ENCODE measurements around the gene LDLRAD1.
A peak's percentile ranks its signal among the peaks of the same experiment; 100 is the strongest.
"Not testable (repeated sequence)": the region's sequence is repeated elsewhere in the genome, so short reads cannot be mapped to it uniquely, and the experiment has no call there.

Gene LDLRAD1

GRCh38 chr1:53992085-53992874 lies 25.7 kb downstream of the LDLRAD1 start:
- peak; percentile 20 for DNase-seq (ENCODE audit: low read depth, low spot score)

DNA sequence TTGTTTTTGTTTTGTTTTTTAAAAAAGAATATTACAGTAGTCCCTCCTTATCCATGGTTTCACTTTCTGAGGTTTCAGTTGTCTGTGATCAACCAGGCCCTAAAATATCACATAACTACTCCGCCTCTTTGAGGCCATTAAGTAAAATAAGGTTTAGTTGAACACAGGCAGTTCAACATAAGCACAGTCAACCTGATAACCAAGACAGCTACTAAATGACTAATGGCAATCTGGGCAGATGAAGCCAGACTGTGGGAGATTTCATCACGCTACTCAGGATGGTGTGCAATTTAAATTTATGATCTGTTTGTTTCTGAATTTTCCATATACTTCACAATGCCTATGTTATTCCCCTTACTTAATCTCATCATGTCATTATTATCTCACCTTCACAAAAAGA lies 30.1 kb downstream of the LDLRAD1 start:
- no peak for DNase-seq (ENCODE audit: low read depth, low spot score)

DNA sequence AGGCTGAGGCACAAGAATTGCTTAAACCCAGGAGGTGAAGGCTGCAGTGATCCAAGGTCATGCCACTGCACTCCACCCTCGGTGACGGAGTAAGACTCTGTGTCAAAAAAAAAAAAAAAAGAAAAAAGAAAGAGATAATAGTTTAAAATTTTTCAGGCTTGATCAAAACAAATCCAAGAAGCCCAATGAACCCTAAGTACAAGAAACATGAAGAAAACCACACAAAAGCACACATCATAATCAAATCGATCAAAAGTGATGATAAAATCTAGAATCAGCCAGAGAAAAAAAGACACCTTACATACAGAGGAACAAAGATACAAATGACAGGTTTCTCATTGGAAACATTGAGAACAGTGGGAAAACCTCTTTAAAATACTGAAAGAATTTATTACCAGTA lies 31.5 kb downstream of the LDLRAD1 start:
- DNase-seq (ENCODE audit: low read depth, low spot score), result no peak

GRCh38 chr1:53984726-53985125 lies 33.3 kb downstream of the LDLRAD1 start:
- DNase-seq (ENCODE audit: low read depth, low spot score), result no peak

- no peak for DNase-seq (ENCODE audit: low read depth, low spot score)
Measured at GRCh38 chr1:53982763-53983104, 35.3 kb downstream of the LDLRAD1 start.

- DNase-seq (ENCODE audit: low read depth, low spot score), result peak; percentile 70
Measured at GRCh38 chr1:53982034-53982762, 35.8 kb downstream of the LDLRAD1 start.

DNA sequence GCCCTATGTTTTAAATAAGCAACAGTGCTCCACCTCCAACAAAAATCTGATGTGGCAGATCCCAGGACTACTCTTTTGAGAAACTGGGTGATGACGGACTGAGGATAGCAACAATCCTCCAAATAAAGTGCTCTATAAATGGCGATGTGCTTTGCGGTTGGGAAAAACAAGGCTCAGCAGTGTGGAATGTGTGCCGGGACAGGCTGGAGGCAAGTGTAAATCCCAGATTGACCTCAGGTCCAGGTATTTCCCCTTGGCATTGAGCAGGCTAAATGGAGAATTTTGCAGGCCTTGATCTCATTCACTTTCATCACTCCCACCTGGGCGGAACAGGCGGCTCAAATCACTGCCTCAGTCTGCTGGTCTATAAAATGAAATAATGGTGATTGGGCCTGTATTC lies 36.8 kb downstream of the LDLRAD1 start:
- DNase-seq (ENCODE audit: low read depth, low spot score), result no peak

DNA sequence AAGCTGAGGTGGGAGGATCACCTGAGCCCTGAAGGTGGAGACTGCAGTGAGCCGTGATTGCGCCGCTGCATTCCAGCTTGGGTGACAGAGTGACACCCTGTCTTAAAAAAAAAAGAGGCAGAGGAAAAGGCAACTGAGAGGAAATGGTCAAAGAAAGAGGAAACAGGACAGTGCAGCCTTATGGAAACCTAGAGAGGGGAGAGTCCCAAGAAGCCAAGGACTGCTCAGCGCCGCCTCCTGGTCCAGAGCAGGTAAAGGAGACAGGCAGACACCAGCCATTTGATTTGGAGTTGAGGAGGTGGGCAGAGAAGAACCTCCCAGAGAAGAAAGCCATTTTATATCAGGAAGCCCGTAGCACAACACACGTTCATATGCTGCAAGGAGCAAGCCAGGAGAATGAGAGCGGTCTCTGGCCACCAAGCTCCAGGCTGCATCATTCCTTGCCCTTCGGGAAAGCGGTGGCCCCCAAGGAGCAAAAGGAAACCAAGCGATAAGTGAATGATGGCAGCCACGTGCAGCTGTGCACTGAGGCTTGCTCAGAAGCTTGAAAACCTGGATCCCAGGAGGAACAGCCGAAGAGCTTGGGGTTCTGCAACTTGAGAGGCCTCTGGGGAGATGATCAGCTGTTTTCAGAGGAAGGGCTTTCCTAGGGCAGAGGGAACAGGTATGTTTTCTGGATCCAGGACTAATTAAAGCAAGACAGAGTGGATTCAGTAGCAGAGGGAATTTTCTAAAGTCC lies 38.1 kb downstream of the LDLRAD1 start:
- no peak for DNase-seq (ENCODE audit: low read depth, low spot score)

- no peak for DNase-seq (ENCODE audit: low read depth, low spot score)
Measured at GRCh38 chr1:53975861-53976260, 42.1 kb downstream of the LDLRAD1 start.

DNA sequence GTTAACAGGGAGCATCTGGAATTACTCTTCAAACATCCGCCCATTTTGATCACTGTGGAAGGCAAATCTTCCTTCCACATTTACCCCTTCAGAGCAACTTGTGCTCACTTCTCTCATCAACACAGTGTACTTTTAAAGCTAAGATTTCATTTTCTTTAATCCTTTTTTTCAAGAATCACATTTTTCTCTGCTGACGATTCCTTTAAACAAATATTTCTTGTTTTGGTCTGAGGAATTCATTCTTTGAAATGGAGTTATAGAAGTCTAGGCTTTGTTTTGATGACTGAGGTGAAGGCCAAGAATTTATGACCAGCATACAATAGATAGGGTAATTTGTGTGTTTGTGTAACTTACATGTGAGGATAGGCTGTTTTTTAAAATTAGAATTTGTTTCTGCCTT lies 46.3 kb downstream of the LDLRAD1 start:
- DNase-seq (ENCODE audit: low read depth, low spot score), result no peak

GRCh38 chr1:53969323-53969722 lies 48.7 kb downstream of the LDLRAD1 start:
- DNase-seq (ENCODE audit: low read depth, low spot score), result not testable (repeated sequence)

DNA sequence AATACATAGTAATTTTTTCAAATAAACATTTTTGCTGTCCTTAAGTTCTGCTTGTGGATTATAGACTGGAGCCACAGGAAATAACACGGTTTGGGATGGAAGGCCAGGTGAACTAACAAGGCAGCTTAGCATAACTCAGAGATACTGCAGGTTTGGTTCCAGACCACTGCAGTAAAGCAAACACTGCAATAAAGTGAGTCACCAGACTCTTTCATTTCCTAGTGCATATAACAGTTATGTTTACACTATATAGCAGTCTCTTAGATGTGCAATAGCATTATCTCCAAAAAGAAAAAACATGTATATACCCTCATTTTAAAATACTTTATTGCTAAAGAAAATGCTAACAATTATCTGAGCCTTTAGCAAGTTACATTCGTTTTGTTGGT lies 49.9 kb downstream of the LDLRAD1 start:
- no peak for DNase-seq (ENCODE audit: low read depth, low spot score)

- DNase-seq (ENCODE audit: low read depth, low spot score), result no peak
Measured at GRCh38 chr1:53967409-53968124, 50.4 kb downstream of the LDLRAD1 start.

DNA sequence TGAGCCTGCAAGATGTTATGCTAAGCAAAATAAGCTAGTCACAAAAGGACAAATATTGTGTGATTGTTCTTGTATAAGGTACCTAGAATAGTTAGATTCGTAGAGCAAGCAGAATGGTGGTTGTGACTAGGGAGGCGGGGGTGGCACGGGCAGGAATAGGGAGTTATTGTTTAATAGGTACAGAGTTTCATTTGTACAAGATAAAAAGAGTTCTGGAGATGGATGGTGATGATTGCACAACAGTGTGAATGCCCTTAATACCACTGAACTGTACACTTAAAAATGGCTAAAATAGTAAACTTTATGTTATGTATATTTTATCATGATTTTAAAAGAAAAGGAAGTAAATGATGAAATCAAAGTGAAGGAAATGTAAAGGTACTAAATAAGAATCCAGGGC lies 51.2 kb downstream of the LDLRAD1 start:
- DNase-seq (ENCODE audit: low read depth, low spot score), result no peak

DNA sequence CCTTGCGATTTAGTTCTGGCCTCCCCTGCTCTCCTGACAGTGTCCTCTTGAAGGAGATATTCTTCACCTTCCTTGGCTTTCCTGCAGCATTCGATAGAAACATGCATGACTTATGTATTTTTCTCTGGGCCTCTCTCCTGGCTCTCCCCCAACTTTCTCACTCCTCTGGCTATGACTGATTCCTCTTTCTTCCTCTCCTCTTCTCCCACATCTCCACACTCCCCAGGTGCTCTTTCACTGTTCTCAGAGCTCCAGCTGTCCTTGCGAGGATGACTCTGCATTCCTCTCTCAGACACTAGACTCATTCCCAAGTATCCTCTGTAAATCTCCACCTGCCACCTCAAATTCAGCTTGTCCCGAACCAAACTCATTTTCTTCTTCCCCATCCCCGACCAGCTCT lies 53.9 kb downstream of the LDLRAD1 start:
- DNase-seq (ENCODE audit: low read depth, low spot score), result no peak

- DNase-seq (ENCODE audit: low read depth, low spot score), result no peak
Measured at GRCh38 chr1:53963460-53963859, 54.5 kb downstream of the LDLRAD1 start.

DNA sequence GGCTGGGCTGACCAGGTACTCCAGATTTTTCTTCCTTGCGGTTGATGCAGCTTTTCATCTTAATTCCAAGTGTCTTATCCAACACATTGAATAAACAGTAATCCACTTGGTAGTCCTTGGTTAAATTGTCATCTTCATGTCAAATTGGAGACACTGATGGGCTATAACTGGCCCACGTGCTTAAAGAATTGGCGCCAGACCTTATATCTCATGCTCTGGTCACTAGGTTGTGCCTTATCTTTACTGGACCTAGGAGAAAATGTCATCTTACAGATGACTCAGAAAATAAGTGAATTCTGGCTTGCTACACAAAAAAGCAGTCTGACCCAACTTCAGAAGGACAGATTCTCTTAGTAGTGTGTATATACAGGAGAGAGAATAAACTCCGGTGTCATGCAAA lies 55.6 kb downstream of the LDLRAD1 start:
- no peak for DNase-seq (ENCODE audit: low read depth, low spot score)

DNA sequence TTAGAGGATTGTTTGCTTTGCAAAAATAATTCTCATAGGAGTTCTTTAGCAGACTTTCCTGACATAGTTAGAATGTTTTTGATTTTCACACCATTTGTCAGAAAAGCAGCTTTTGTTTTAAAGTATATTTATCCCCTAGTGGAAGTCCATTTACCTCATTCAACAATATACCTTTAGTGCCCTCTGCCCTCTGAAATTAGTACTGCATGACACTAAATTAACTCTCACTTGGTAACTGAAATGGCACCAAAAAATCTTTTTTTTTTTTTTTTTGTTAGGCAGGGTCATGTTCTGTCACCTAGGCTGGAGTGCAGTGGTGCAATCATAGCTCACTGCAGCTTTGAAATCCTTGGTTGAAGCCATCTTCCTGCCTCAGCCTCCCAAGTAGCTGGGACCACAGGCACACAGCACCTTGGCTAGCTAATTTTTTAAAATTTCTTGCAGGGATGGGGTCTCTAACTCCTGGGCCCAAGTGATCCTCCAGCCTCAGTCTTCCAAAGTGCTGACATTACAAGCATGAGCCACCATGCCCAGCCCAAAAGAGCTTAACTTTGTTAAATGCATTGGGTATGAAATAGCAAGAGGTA lies 58.2 kb downstream of the LDLRAD1 start:
- no peak for DNase-seq (ENCODE audit: low read depth, low spot score)
